LoVo (cell line): Measurements from ENCODE around the gene GNG7.
A peak's percentile ranks its signal among the peaks of the same experiment; 100 is the strongest.
"Not testable (repeated sequence)": the region's sequence is repeated elsewhere in the genome, so short reads cannot be mapped to it uniquely, and the experiment has no call there.

Source experiments
- DNase-seq: peaks from one replicate; pipeline ENCODE4 v3.0.0-alpha.2; 2016; ENCODE audit warnings: low spot score

Gene GNG7

GRCh38 chr19:2641332-2641698 is 61.2 kb downstream of the GNG7 start:
- DNase-seq: no peak

DNA sequence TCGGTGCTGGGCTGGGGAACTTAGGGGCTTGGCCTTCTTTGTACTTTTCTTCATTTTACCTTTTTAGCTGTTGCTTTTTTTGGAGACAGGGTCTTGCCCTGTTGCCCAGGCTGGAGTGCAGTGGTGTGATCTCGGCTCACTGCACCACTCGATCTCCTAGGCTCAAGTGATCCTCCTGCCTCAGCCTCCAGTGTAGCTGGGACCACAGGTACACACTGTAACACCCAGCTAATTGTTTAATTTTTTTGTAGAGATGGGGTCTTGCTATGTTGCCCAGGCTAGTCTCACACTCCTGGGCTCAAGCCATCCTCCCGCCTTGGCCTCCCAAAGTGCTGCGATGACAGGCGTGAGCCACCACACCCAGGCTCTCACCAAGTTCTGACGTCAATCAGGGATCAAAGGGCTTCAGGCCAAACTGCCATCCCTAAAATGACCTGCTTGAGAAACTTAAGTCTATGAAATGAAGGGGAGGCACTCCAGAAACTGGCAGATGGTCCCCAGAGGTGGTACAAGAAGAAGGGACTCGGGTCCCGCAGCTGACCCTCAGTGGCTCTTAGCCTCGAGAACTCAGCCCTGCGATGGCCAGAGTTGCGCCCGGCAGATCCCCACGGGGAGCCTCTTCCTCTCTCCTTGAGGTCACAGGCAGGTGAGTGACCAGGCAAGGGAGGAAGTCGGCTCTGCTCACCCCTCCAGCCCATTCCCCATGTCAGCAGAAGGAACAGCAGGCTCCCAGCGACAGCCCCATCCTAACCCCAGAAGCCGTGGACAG is 61.7 kb downstream of the GNG7 start:
- DNase-seq: no peak

GRCh38 chr19:2639999-2640398 is 62.5 kb downstream of the GNG7 start:
- no peak for DNase-seq

- no peak for DNase-seq
Observed at GRCh38 chr19:2638417-2638940, 64.0 kb downstream of the GNG7 start.

GRCh38 chr19:2636897-2637683 is 65.4 kb downstream of the GNG7 start:
- peak; percentile 36 for DNase-seq

DNA sequence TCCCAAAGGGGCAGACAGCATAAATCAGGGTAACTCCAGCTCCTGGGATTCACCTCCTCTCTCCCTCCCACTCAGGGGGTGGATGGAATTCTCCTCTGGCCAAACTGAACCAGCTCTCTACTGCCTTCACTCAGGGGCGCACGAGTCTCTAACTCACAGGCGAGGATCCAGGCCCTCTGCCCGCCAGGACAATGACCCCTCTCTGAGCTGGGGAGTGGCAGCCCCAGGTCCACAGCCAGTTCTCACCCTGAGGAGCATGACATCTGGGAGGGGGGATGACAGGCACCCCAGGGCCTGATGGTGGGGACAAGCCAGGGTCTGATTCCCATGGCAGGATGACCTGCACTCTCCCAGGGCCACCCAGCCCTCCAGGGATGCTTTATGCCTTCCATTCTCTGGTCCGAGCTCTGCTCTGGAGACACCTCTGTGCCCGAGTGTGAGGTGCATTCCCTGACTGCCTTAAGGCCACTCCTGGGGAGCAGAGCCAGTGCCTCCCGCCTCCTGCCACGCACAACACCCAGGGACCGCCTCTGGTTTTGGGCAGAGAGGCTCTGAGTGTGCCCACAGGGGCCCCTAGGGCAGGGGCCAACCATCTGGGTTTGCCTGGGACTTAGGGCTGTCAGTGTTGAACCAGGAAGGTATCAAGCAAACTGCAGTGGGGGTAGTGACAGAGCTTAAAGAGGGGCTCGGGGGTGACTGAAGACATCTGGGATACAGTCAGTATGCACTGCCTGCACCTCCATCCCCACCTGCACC is 66.2 kb downstream of the GNG7 start:
- no peak for DNase-seq

DNA sequence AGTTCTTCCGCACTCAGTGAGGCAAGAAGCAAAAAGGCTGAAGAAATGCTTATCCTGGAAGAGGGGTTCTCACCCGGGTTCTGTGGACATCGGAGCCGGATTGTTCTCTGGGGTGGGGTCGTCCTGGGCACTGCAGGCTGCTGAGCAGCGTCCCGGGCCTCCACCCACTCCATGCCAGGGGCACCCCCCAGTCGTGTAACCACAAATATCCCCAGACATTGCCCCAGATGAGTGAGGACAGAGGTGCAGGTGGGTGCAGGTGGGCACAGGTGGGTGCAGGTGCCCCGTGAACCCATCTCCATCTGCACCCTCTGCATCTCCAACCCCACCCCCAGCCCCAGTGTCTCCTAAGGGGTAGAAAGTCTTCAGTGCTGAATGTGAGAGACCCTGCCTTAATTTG is 67.5 kb downstream of the GNG7 start:
- DNase-seq: no peak

GRCh38 chr19:2634228-2634951 is 68.1 kb downstream of the GNG7 start:
- DNase-seq: no peak

GRCh38 chr19:2633693-2634075 is 68.8 kb downstream of the GNG7 start:
- DNase-seq: no peak

GRCh38 chr19:2631213-2631821 is 71.2 kb downstream of the GNG7 start:
- DNase-seq: no peak

- no peak for DNase-seq
Observed at GRCh38 chr19:2630352-2631001, 72.0 kb downstream of the GNG7 start.

GRCh38 chr19:2629491-2630351 is 72.8 kb downstream of the GNG7 start:
- no peak for DNase-seq

GRCh38 chr19:2628597-2628996 is 73.9 kb downstream of the GNG7 start:
- DNase-seq: no peak

DNA sequence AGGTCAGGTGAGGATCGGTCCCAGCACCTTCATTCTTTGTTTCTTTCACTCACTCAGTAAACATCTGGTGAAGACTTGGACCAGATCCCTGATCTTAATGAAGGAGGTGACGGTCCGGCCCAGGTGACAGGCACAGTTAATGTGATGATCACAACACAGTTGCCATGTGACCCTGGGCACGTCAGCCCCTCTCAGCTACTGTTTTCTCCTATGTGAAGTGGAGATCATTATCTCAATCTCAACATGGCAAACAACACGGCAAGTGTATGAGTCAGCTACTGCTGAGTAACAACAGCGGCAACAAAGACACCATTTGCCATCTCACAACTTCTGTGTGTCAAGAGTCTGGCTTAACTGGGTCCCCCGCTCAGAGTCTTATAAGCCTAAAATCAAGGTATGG is 74.6 kb downstream of the GNG7 start:
- no peak for DNase-seq

GRCh38 chr19:2627319-2627829 is 75.1 kb downstream of the GNG7 start:
- DNase-seq: peak; percentile 70

GRCh38 chr19:2625434-2625833 is 77.1 kb downstream of the GNG7 start:
- DNase-seq: no peak

DNA sequence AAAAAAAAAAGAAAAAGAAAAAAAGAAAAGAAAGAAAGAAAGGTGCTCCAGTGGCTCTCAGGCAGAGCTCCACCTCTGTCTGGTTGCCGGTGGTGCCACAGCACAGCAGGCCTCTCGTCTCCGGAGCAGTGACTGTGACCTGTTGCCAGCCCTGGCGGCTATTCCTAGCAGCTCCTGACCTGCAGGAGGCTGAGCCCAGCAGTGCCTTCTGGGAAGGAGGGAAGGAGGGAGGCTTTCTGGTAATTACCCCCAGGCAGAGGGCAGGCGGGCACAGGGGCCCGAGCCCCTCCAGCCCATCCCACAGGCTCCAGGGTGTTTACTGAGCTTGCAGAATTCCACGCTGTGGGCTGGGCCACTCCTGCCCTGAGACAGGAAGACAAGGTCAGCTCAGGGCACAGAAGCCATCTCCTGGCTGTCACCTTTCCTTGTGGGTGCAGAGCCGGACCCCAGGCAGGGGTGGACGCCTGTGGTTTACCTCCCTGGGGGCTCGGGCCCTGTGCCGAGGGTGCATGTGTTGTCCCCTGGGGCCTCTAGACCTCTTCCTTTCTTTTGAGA is 77.9 kb downstream of the GNG7 start:
- DNase-seq: no peak

- no peak for DNase-seq
Observed at GRCh38 chr19:2623798-2624197, 78.7 kb downstream of the GNG7 start.

GRCh38 chr19:2622371-2622961 is 80.0 kb downstream of the GNG7 start:
- DNase-seq: not testable (repeated sequence)
